HCT116 (cell line): ENCODE data around the gene OR51Q1. TPM values are rescaled to one million over a fixed set of nuclear protein-coding genes. Genes with fewer than 3 reads are reported as not detected.

ENCODE experiments used
- ATAC-seq: fragments of 200-7000 bp; cut with Tn5 transposase; 2 replicates; pipeline ENCODE4 v1.9.1; 2020; ENCODE audit warnings: mild to moderate bottlenecking, moderate library complexity
- Bru-seq: library from RNA; stranded (reverse); fragments of 400-500 nt; gene quantifications from one replicate; lab custom pipeline; 2021; lab: Mats Ljungman, UMichigan
- BruChase-seq, 2 experiments: library from RNA; stranded (reverse); fragments of 400-500 nt; gene quantifications; one replicate each; lab custom pipeline; 2021; lab: Mats Ljungman, UMichigan
- BruUV-seq: library from RNA; stranded (reverse); fragments of 400-500 nt; replicated peaks from 2 replicates; lab custom pipeline; 2021; lab: Mats Ljungman, UMichigan
- CTCF ChIA-PET: fragments of 300-600 bp; sonication (Branson Sonifier 250); formaldehyde crosslinking; loops from one replicate; lab custom pipeline; 2021; ENCODE audit warnings: antibody characterized with exemption; lab: Charles Lee
- POLR2A ChIA-PET: fragments of 300-600, 350-600 bp; sonication (Branson Sonifier 250); formaldehyde crosslinking; loops from one replicate; lab custom pipeline; 2021; ENCODE audit warnings: antibody characterized with exemption; lab: Charles Lee
- RAD21 ChIA-PET, 2 experiments: fragments of 300-600 bp; sonication (Branson Sonifier 250); formaldehyde crosslinking; loops; one replicate each; lab custom pipeline; 2023; ENCODE audit warnings: low total read pairs in 2 of 2; ENCODE audit not compliant: uncharacterized antibody in 2 of 2, unreplicated experiment in 2 of 2, low non-redundant PET in 1 of 2; lab: Charles Lee
- DNase-seq: peaks from one replicate; pipeline ENCODE4 v3.0.0-alpha.2; 2010; ENCODE audit warnings: low read depth, low spot score
- H2AFZ ChIP-seq: fragments of 200-600 bp; shearing (Covaris generic), sonication (generic); 2 replicates; pipeline ENCODE4 v1.6.1; 2017; ENCODE audit warnings: low read depth, mixed run types, mixed read lengths, antibody characterized with exemption, low read length; ENCODE audit not compliant: poor library complexity, severe bottlenecking
- H3K27ac ChIP-seq: 2 replicates; pipeline ENCODE4 v1.5.1; 2012; ENCODE audit warnings: low read depth, low read length
- H3K27me3 ChIP-seq: fragments of 200-600 bp; sonication (generic); 2 replicates; pipeline ENCODE4 v1.6.1; 2016; ENCODE audit warnings: mixed run types, low read length, mixed read lengths; ENCODE audit not compliant: insufficient read depth
- H3K36me3 ChIP-seq, 2 experiments: fragments of 200-500 bp in 1 of 2; fragments of 200-600 bp in 1 of 2; sonication (Bioruptor generic) in 1 of 2; sonication (generic) in 1 of 2; 2 replicates each; pipeline versions ENCODE4 v1.5.1 to v1.6.1; 2014 to 2016; ENCODE audit warnings: low read length in 2 of 2, inconsistent platforms in 1 of 2, mixed read lengths in 1 of 2, mixed run types in 1 of 2; ENCODE audit not compliant: insufficient read depth in 2 of 2, control insufficient read depth in 1 of 2
- H3K4me1 ChIP-seq, 2 experiments: fragments of 200-600 bp in 1 of 2; sonication (generic) in 1 of 2; 2 replicates each; pipeline versions ENCODE4 v1.5.1 to v1.6.1; 2012 to 2017; ENCODE audit warnings: low read length in 2 of 2, inconsistent platforms in 1 of 2, mild to moderate bottlenecking in 1 of 2, mixed read lengths in 1 of 2, mixed run types in 1 of 2, moderate library complexity in 1 of 2; ENCODE audit not compliant: insufficient read depth in 2 of 2, control insufficient read depth in 1 of 2
- H3K4me2 ChIP-seq: fragments of 200-600 bp; sonication (generic); 2 replicates; pipeline ENCODE4 v1.6.1; 2017; ENCODE audit warnings: mixed run types, low read length, mixed read lengths
- H3K4me3 ChIP-seq, 2 experiments: fragments of 200-600 bp in 1 of 2; sonication (generic) in 1 of 2; replicated peaks in 1 of 2; 2 replicates each; pipeline ENCODE4 v1.5.1; 2011 to 2016; ENCODE audit warnings: low read length in 2 of 2, control low read depth in 1 of 2, low read depth in 1 of 2, mild to moderate bottlenecking in 1 of 2, mixed read lengths in 1 of 2, mixed run types in 1 of 2
- H3K79me2 ChIP-seq: fragments of 200-600 bp; sonication (generic); 2 replicates; pipeline ENCODE4 v1.6.1; 2017; ENCODE audit warnings: mild to moderate bottlenecking, mixed run types, low read length, moderate library complexity, mixed read lengths; ENCODE audit not compliant: insufficient read depth
- H3K9ac ChIP-seq: fragments of 200-600 bp; sonication (generic); 2 replicates; pipeline ENCODE4 v1.6.1; 2016; ENCODE audit warnings: low read length, mixed read lengths
- H3K9me2 ChIP-seq: fragments of 200-600 bp; sonication (generic), shearing (Covaris generic); 2 replicates; pipeline ENCODE4 v1.6.1; 2017; ENCODE audit warnings: mixed run types, mild to moderate bottlenecking, moderate library complexity; ENCODE audit not compliant: insufficient read depth
- H3K9me3 ChIP-seq, 2 experiments: fragments of 200-500 bp in 1 of 2; fragments of 200-600 bp in 1 of 2; sonication (Bioruptor generic) in 1 of 2; sonication (generic) in 1 of 2; 2 replicates each; pipeline ENCODE4 v1.6.1; 2014 to 2017; ENCODE audit warnings: low read length in 2 of 2, mixed read lengths in 2 of 2, inconsistent platforms in 1 of 2, low read depth in 1 of 2, mild to moderate bottlenecking in 1 of 2, mixed run types in 1 of 2, moderate library complexity in 1 of 2; ENCODE audit not compliant: control insufficient read depth in 1 of 2, insufficient read depth in 1 of 2
- H4K20me1 ChIP-seq: fragments of 200-600 bp; sonication (generic), shearing (Covaris generic); 2 replicates; pipeline ENCODE4 v1.6.1; 2017; ENCODE audit warnings: mixed run types, mild to moderate bottlenecking, moderate library complexity; ENCODE audit not compliant: insufficient read depth
- EZH2 ChIP-seq: fragments of 200-600 bp; sonication (generic); IDR thresholded peaks from 2 replicates; pipeline ENCODE4 v1.6.1; 2017; ENCODE audit warnings: antibody characterized with exemption, mixed run types
- JUND ChIP-seq: IDR thresholded peaks from 2 replicates; pipeline ENCODE4 v1.6.1; 2012
- POLR2AphosphoS5 ChIP-seq: IDR thresholded peaks from 2 replicates; pipeline ENCODE4 v1.6.1; 2011; ENCODE audit warnings: mild to moderate bottlenecking, low read depth, low read length, moderate library complexity
- RAD21 ChIP-seq: IDR thresholded peaks from 2 replicates; pipeline ENCODE4 v1.6.1; 2012; ENCODE audit warnings: low read depth, mild to moderate bottlenecking
- SRF ChIP-seq: IDR thresholded peaks from 2 replicates; pipeline ENCODE4 v1.6.1; 2012; ENCODE audit warnings: low read depth
- intact Hi-C: fragments of 100-400 bp; cut with micrococcal nuclease; formaldehyde crosslinking; loops from 2 replicates; pipeline ENCODE4 v1.10.0; 2022
- long read RNA-seq: library from polyadenylated mRNA; unstranded; transcript quantifications from one replicate; pipeline ENCODE4 v2.0.0, GENCODE V29; 2021; ENCODE audit not compliant: unreplicated experiment
- polyA plus RNA-seq: library from polyadenylated mRNA; unstranded; fragments of >200 nt; gene quantifications from 2 replicates; pipeline ENCODE4 v1.2.1, GENCODE V29; 2012; ENCODE audit warnings: missing spikeins
- total RNA-seq: library from RNA; stranded (reverse); gene quantifications from one replicate; pipeline ENCODE4 v1.2.1, GENCODE V29; 2021; ENCODE audit not compliant: unreplicated experiment
- TF ChIP-seq, protein P1 (sequence below), 3 experiments: fragments of 200-600 bp in 1 of 3; sonication (generic) in 1 of 3; IDR thresholded peaks in 2 of 3; conservative IDR thresholded peaks in 1 of 3; 2 replicates each; pipeline ENCODE4 v1.5.1; 2012 to 2017; ENCODE audit warnings: low read depth in 2 of 3, low read length in 2 of 3, antibody characterized with exemption in 1 of 3, borderline replicate concordance in 1 of 3, control low read depth in 1 of 3, mild to moderate bottlenecking in 1 of 3, mixed read lengths in 1 of 3, mixed run types in 1 of 3, moderate library complexity in 1 of 3; ENCODE audit not compliant: insufficient read depth in 1 of 3

OR51Q1 gene, protein sequence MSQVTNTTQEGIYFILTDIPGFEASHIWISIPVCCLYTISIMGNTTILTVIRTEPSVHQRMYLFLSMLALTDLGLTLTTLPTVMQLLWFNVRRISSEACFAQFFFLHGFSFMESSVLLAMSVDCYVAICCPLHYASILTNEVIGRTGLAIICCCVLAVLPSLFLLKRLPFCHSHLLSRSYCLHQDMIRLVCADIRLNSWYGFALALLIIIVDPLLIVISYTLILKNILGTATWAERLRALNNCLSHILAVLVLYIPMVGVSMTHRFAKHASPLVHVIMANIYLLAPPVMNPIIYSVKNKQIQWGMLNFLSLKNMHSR
- total RNA-seq (not detected), Bru-seq, nascent RNA (not detected), BruChase-seq, experiment 1, labeled RNA remaining after a 6-hour chase (not detected), BruChase-seq, experiment 2, labeled RNA remaining after a 2-hour chase (percentile 17 among the genes with signal in this experiment)
- 0.05 and 0.53 TPM in 2 replicates for polyA plus RNA-seq
- long read RNA-seq: 0 reads

DNA sequence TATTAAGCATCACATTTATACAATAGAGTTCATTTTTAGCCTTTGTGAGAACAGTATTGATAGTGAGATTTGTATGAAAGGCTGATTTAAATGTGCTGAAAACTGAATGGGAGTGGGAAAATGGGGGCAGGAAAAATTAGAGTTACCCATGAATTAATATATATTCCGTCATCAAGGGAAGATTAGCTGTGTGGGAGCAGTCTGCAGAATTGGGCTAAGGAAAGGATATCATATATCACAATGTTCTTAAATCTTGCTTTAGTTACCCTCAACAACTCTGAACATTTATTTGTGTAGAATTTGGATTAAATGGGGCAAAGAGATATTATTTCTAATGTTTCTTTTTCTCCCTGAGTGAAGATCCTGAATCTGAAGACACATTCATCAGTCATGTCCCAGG lies at the start of gene OR51Q1:
TSS of gene OR51Q1 (plus strand) at position 301 of the 400 bp plus-strand sequence. CDS start at position 391, 90 bp downstream.
- no peak within 1 kb of the TSS for H3K4me3 ChIP-seq
- peak within 1 kb of the TSS; percentile 32; the same call in 1 of the 2 replicates for H3K27ac ChIP-seq
- no TSS peak for BruUV-seq
- intact Hi-C loops: no loop called here
- POLR2A ChIA-PET: no interaction called here
- H3K4me1 ChIP-seq: peaks cover 0 to 21% of the 10 kb centered on the region in 2 experiments; a peak in 1 of 4 replicates
- no peak for DNase-seq
- H3K4me2 ChIP-seq: no peak within 1 kb of the TSS
- H3K27me3 ChIP-seq: no peaks in the 10 kb centered on the region
- no peaks in the 10 kb centered on the region for H3K9me3 ChIP-seq
- H3K36me3 ChIP-seq: peaks cover 2 to 44% of the 10 kb centered on the region in 2 experiments
- TF ChIP-seq EZH2 (no peak), POLR2AphosphoS5 (0 out of 2 replicates have a peak, but pooled peaks have one; percentile 44), JUND (no peak)
- TF ChIP-seq, all 23 proteins: peak for 1
- RAD21 ChIA-PET: no interaction called here
- Histone ChIP-seq H4K20me1 (peaks cover 18% of the 10 kb centered on the region; the same call in 1 of the 2 replicates), H2AFZ (no peak within 1 kb of the TSS), H3K79me2 (peaks cover 83% of the 10 kb centered on the region), H3K9ac (no peak within 1 kb of the TSS), H3K9me2 (no peaks in the 10 kb centered on the region)
- no peak for ATAC-seq
- CTCF ChIA-PET: no interaction called here

DNA sequence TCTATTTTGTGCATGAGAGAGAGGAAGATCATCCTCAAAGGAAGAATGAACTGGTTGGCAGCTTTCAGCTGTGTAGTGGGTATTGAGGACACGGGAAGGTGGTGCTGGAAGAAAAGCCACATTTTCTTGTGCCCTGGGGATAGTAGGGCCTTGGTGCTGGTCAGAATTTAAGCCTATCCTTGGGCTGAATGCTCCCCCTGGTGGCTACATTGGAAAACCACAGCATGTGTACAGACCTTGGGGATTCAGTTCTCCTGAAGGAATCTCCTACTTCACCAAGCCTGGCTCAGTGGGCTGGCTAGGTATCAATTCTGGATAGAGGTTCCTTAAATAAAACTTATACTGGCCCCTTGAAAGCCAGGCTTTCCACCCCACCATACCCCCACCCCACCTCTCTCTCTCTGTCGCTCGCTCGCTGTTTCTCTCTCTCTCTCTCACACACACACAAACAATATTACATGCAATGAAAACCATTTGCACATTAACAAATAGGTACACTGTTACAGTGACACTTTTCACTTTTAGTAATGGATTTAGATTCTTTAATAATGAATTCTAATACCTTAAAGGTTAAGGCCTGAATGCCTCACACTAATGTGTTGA lies 41.1 kb upstream of the OR51Q1 start:
- TF ChIP-seq SRF (no peak), RAD21 (peak; percentile 64)
- TF ChIP-seq, protein P1, sequence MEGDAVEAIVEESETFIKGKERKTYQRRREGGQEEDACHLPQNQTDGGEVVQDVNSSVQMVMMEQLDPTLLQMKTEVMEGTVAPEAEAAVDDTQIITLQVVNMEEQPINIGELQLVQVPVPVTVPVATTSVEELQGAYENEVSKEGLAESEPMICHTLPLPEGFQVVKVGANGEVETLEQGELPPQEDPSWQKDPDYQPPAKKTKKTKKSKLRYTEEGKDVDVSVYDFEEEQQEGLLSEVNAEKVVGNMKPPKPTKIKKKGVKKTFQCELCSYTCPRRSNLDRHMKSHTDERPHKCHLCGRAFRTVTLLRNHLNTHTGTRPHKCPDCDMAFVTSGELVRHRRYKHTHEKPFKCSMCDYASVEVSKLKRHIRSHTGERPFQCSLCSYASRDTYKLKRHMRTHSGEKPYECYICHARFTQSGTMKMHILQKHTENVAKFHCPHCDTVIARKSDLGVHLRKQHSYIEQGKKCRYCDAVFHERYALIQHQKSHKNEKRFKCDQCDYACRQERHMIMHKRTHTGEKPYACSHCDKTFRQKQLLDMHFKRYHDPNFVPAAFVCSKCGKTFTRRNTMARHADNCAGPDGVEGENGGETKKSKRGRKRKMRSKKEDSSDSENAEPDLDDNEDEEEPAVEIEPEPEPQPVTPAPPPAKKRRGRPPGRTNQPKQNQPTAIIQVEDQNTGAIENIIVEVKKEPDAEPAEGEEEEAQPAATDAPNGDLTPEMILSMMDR (IDR thresholded peaks at IDR 0.05 in 2 of 3, conservative IDR thresholded peaks at IDR 0.05 in 1 of 3; ENCODE audit: borderline replicate concordance in 1 of 3, insufficient read depth in 1 of 3, low read depth in 2 of 3, low read length in 2 of 3): peak; percentile 45 to 82 (median 78); a peak in 5 of 6 replicates
- TF ChIP-seq, all 23 proteins: peak for 2
- ChIA-PET CTCF (no interaction called here), POLR2A (no interaction called here), RAD21 (no interaction called here)
- H3K9ac ChIP-seq: no peak overlapping the region
- H3K36me3 ChIP-seq: peaks cover 8 to 49% of the 10 kb centered on the region in 2 experiments; a peak in 3 of 4 replicates
- no TSS peak for BruUV-seq
- H3K4me1 ChIP-seq: peaks cover 0 to 16% of the 10 kb centered on the region in 2 experiments; a peak in 1 of 4 replicates
- DNase-seq: peak; percentile 36
- peak; percentile 92 for ATAC-seq
- no peaks in the 10 kb centered on the region for H3K27me3 ChIP-seq
- no peak overlapping the region for H3K4me3 ChIP-seq
- no peak overlapping the region for H3K4me2 ChIP-seq
- H4K20me1 ChIP-seq: peaks cover 40% of the 10 kb centered on the region; the same call in 1 of the 2 replicates
- no peak overlapping the region for H2AFZ ChIP-seq
- intact Hi-C loops: loop anchor here (1.0 to 10.0 kb wide), 3 partner anchors 177 to 766 kb away; no protein-coding TSS in a partner anchor
- no peaks in the 10 kb centered on the region for H3K9me2 ChIP-seq
- no peaks in the 10 kb centered on the region for H3K9me3 ChIP-seq
- no peak overlapping the region; the same call in 1 of the 2 replicates for H3K27ac ChIP-seq
- H3K79me2 ChIP-seq: peaks cover 81% of the 10 kb centered on the region
